GM20000 (cell line): Measurements from ENCODE around the gene KIRREL3.

Experiments
- DNase-seq: peaks from one replicate; pipeline ENCODE4 v3.0.0; 2012; ENCODE audit warnings: low spot score
- CTCF ChIP-seq: IDR thresholded peaks from 2 replicates; pipeline ENCODE4 v1.5.1; 2012; ENCODE audit warnings: mild to moderate bottlenecking, control low read depth; ENCODE audit errors: extremely low read depth, missing control alignments

The KIRREL3 gene

GRCh38 chr11:126604461-126604860 lies 396.1 kb downstream of the KIRREL3 start:
- DNase-seq, result no peak
- TF ChIP-seq CTCF, result no peak

- no peak for TF ChIP-seq CTCF
Measured at GRCh38 chr11:126603486-126603885, 397.1 kb downstream of the KIRREL3 start.

GRCh38 chr11:126602993-126603392 lies 397.6 kb downstream of the KIRREL3 start:
- no peak for TF ChIP-seq CTCF
- DNase-seq, result no peak

More at GRCh38 chr11:126603486-126603885, 397.1 kb downstream of the KIRREL3 start:
- no peak for DNase-seq

- no peak for TF ChIP-seq CTCF
- DNase-seq, result no peak
Measured at GRCh38 chr11:126602349-126602940, 398.1 kb downstream of the KIRREL3 start.

- TF ChIP-seq CTCF, result no peak
- no peak for DNase-seq
Measured at GRCh38 chr11:126601550-126602215, 398.9 kb downstream of the KIRREL3 start.

- TF ChIP-seq CTCF, result no peak
- no peak for DNase-seq
Measured at GRCh38 chr11:126601136-126601535, 399.4 kb downstream of the KIRREL3 start.

- no peak for TF ChIP-seq CTCF
- no peak for DNase-seq
Measured at GRCh38 chr11:126599217-126599897, 401.2 kb downstream of the KIRREL3 start.
